ENCODE measurements around the gene COQ9.

DNA sequence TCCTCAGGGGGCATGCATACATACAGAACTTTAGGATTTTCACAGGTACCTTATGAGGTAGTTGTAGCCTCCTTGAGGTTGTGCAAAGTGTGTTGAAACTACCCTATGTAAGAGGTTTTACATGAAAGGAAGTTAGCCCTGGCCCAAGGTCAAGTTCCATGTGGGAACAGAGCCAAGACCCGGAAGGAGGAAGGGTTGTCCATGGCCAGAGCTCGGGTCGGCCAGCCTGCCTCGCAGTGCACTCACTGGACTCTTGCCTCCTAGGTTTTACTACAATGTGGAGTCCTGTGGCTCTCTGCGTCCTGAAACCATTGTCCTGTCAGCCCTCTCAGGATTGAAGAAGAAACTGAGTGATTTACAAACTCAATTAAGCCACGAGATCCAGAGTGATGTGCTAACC lies 23.4 kb downstream of the COQ9 start:
- TF ChIP-seq, protein P1, sequence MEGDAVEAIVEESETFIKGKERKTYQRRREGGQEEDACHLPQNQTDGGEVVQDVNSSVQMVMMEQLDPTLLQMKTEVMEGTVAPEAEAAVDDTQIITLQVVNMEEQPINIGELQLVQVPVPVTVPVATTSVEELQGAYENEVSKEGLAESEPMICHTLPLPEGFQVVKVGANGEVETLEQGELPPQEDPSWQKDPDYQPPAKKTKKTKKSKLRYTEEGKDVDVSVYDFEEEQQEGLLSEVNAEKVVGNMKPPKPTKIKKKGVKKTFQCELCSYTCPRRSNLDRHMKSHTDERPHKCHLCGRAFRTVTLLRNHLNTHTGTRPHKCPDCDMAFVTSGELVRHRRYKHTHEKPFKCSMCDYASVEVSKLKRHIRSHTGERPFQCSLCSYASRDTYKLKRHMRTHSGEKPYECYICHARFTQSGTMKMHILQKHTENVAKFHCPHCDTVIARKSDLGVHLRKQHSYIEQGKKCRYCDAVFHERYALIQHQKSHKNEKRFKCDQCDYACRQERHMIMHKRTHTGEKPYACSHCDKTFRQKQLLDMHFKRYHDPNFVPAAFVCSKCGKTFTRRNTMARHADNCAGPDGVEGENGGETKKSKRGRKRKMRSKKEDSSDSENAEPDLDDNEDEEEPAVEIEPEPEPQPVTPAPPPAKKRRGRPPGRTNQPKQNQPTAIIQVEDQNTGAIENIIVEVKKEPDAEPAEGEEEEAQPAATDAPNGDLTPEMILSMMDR (IDR thresholded peaks at IDR 0.05) = no peak
- no peak for TF ChIP-seq POLR2A (IDR thresholded peaks at IDR 0.05)

Data from tibial nerve (tissue), 3 donors.